ENCODE measurements around the gene OR11A1.

OR11A1 gene

DNA sequence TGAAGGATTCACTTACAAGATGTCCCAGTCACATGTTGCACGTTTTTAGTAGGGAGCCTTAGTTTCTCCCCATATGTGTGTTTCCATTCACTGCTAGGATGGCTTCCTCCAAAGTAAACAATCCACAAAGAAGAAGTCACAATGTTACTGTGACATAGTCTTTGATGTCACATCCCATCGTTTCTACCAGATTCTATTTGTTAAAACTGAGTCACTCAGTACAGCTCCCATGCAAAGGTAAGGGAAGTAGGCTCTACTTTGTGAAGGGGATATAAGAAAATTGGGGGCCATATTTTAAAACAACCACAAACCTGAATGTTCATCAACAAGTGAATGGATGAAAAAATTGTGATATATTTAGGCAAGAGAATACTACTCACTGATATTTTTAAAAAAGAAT lies at the start of gene OR11A1, which contains the start of gene OR2H1:
Gene OR11A1, minus strand, starts transcription at position 101 of the 400 bp plus-strand sequence. CDS start 29,430 bp downstream, outside the sequence.
Gene OR2H1, plus strand, starts transcription at position 185 of the 400 bp plus-strand sequence. CDS start 4,615 bp downstream, outside the sequence.
- no peak for DNase-seq

DNA sequence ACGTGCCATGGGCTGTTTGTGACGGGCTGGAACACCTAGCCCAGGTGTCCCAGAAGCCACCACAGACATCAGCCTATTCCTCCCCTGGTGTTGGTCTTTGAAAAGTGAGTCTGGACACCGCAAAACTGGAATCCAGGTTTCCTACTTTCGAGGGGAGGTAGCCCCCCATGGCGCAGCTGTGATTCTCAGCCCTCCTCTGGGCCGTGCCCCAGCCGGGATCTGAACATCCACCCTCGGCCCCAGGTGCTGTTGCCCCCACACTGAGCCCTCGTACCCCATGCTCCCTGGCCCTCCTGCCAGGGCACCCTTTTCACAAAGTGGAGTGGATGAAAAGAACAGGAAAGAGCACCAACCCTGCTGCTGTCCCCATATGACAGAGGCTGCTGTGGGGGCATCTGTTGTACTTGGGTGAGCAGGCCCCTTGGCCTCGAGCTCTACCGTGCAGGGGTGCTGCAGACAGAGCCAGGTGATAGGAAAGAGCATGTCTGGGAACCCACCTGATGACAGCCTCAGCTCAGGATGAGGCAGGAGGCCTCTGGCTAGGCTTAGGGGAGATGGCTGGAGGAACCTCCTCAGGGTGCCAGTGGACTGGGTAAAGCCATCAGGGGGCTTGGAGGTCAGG lies 49.7 kb upstream of the OR11A1 start:
- DNase-seq: no peak

- no peak for DNase-seq
Measured at GRCh38 chr6:29505808-29506207, 48.9 kb upstream of the OR11A1 start.

DNA sequence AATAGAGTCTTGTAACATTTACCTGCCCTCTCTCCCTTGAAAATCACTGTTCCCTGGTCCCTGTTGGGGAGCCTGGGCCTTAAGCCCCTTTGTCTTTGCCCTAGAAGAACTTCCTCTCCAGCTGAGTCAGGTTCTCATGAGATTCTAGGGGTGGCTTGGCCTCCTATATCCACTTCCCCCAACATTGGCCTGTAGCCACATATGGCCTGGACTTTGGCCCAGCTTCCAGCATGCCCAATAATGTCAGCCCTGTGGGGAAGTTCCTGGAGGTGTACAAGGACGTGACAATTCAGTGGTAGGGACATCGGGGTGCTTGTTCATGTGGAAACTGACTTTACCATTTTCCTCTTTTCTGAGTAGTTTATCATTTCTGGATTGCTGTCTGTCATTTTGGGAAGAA lies 48.1 kb upstream of the OR11A1 start:
- DNase-seq: no peak

DNA sequence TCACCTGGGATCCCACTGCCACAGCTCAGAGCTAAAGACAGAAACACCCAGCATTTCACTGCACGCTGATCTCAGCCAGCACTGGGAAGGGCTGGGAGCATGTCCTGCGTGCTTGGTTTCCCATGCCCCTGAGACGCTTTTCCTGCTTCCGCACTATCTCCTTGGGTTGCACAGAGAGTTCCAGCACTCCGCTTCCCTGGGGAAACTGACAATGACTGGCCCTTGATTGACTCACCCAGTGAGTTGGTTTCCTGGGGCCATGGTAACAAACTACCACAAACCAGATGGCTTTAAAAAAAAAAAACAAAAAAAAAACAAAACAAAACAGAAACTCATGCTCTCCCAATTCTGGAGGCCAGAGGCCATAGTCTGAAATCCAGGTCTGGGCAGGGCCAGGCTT lies 45.7 kb upstream of the OR11A1 start:
- DNase-seq: no peak

DNA sequence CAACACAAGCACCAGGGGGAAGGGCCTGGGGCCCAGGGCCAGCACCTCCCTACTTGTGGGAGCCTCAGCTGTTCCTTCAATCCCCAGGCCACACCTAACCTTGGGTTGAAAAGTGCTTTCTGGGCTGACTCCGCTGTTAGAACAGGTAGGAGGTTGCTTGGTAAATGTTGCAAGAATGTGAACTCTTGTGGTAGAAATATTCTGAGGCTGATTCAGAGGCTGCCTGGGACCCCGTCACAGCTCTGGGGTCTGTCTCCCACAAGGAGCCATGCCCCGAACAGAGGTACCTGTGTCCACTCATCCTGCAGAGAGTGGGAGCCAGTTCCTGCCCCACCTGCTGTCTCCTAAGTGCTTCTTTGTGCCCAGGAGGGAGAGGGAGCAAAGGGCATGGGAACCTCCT lies 45.3 kb upstream of the OR11A1 start:
- DNase-seq: no peak

- DNase-seq: no peak
Measured at GRCh38 chr6:29501106-29501505, 44.2 kb upstream of the OR11A1 start.

DNA sequence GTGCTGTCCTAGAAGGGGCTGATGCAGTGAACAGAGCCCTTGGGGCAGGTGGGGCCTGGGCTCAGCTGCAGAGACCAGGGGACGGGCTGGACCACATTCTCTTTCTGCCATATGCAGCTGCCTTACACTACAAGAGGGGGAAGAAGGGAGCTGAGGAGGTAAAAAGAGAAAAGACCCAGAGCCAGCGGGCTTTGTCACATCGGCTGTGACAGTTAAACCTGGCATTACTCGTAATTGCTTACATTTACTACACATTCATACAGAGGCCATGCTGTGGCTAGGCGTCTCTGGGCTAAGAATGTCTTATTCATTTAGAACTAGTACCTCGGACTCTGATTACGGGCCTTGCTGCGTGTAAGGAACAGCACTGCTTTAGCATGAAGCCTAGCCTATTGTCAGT lies 43.7 kb upstream of the OR11A1 start:
- no peak for DNase-seq

DNA sequence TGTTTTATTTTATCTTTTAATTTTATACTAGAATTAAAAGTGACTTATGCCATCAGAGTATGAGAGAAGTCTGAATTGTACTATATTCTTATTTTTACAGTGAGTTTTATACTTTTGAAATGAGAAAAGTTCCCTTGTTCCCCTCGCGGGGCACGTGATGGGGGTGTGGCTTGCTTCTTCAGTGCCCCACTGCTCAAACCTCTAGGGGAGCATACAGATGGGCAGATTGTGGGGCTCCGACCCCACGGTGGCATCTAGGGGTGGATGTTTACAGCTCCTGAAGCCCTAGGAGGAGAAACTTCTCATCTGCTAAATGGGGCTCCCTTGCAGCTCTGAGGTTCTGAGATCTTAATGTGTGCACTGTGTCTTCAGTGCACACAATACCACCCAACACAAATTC lies 42.8 kb upstream of the OR11A1 start:
- DNase-seq: no peak

GRCh38 chr6:29496961-29497360 lies 40.1 kb upstream of the OR11A1 start:
- no peak for DNase-seq

DNA sequence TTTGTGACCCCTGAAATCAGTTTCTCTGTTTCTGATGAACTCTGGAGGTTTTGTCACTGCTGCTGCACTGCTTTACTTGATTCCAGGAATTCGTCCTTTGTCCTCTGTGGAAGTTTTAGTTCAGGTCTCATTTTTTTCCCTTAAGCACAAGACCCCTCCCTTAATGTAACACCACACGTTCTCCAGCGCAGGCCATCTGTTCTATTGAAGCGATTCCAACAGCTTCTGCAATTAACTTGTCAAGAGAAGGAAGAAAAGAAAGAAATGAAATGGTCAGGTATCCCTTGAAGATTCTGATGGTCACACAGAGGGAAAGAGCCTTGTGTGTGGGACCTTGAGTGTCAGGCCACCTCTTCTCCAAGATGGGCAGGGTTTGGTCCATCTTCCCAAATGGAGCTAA lies 38.7 kb upstream of the OR11A1 start:
- DNase-seq: no peak

- DNase-seq: no peak
Measured at GRCh38 chr6:29494131-29494530, 37.3 kb upstream of the OR11A1 start.

DNA sequence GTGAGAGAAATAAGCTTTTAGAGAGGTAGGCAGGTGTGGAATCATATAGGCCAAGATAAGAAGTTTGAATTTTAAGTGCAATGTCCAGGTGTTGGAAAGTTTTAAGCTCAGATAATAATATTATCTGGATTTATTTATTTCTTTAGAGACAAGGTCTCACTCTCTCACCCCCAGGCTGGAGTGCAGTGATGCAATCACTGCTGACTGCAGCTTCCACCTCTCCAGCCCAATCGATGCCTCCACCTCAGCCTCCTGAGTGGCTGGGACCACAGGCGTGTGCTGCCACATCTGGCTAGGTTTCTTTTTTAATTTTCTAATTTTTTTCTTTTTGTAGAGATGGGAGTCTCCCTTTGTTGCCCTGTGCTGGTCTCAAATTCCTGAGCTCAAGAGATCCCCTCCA lies 36.4 kb upstream of the OR11A1 start:
- no peak for DNase-seq

- no peak for DNase-seq
Measured at GRCh38 chr6:29491574-29491973, 34.7 kb upstream of the OR11A1 start.

- DNase-seq: no peak
Measured at GRCh38 chr6:29490552-29490951, 33.7 kb upstream of the OR11A1 start.

DNA sequence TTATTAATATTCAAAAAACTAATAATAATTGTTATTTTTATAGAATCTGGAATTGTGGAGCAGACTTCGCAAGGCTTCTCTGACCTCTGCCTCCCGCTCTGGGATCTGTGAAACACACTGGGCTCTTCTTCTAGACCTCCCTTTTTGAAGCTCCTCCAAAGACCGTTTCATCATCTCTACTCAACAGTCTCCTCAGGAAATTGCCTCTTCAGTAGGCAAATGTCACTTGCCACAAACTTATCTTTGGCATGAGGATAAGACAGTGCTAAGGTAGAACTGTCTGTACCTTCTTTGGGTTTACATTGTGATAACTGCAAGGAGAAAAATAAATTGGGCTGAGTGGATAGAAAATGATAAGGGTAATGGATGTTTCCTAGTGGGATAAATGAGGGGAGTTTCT lies 33.2 kb upstream of the OR11A1 start:
- no peak for DNase-seq

- DNase-seq: no peak
Measured at GRCh38 chr6:29489286-29489685, 32.4 kb upstream of the OR11A1 start.

DNA sequence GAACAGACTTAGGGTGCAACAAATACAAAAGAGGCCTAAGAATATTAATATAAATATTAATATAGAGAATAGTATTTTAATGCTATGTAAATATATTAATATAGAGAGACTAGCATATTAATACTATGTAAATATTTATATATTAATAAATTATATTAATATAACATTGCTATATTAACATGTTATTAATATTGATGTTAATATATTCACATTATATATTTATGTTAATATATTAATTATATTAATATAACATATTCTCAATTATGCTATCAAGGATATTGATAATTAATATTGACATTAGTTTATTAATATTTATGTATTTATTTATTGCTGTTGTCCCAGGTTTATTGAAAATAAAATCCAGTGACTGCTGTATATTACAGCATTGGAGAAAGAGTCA lies 32.0 kb upstream of the OR11A1 start:
- no peak for DNase-seq

GRCh38 chr6:29487660-29488059 lies 30.8 kb upstream of the OR11A1 start, which contains the start of gene MAS1L:
MAS1L (minus strand) TSS chr6:29487956; CDS start chr6:29487902, 54 bp downstream.
- DNase-seq: no peak

GRCh38 chr6:29487131-29487530 lies 30.3 kb upstream of the OR11A1 start:
- no peak for DNase-seq

DNA sequence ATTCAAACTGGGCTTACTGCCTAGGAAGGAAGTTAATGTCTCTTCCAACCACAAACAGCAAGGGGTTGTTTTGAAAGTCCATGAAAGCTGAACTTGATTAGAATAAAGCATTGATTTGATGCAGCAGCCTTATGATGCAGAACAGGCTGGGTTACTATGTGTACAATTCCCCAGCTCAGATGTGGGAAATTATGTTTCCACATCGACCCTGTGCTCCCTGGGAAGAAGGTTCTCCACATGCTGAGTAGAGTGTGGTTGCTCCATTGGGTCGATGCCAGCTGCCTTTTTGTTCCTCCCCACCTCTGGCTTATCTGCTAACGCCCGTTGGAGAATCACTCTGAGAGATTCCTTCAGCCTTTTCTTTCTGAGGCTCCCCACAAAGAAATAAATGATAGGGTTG lies 29.7 kb upstream of the OR11A1 start:
- DNase-seq: no peak

GRCh38 chr6:29483735-29484134 lies 26.9 kb upstream of the OR11A1 start:
- no peak for DNase-seq

DNA sequence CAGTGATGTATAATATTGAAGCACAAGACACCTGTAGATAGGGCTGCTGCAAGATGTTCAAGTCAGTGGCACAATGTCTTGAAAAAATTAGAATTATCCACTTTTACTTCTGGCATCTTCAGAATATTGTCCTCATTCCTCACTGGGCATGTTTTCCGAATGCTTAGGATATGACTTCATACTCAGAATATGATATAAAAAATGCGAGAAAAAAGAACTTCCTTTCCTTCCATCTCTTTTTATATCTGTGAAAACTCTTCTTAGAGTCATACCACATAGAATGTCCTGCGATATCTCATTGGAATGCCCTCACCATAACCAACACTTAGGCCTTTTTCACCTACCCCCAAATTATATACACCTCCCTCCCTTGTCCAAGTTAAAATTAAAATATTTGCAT lies 26.3 kb upstream of the OR11A1 start:
- no peak for DNase-seq

- DNase-seq: no peak
Measured at GRCh38 chr6:29479560-29479959, 22.7 kb upstream of the OR11A1 start.

GRCh38 chr6:29478740-29479139 lies 21.9 kb upstream of the OR11A1 start:
- no peak for DNase-seq

Data from stimulated activated CD4-positive, alpha-beta T cell treated with anti-CD3 and anti-CD28 coated beads, Interleukin-2, amount 100 ng/mL, for 48 hours (primary cell).